ENCODE results near the gene JAM3. TPM values are rescaled to one million over a fixed set of nuclear protein-coding genes. Genes with fewer than 3 reads are reported as not detected.

JAM3 gene
- polyA plus RNA-seq, 1 of the 3 experiments (the other 2 are of a cell fraction), result 56.8 TPM

DNA sequence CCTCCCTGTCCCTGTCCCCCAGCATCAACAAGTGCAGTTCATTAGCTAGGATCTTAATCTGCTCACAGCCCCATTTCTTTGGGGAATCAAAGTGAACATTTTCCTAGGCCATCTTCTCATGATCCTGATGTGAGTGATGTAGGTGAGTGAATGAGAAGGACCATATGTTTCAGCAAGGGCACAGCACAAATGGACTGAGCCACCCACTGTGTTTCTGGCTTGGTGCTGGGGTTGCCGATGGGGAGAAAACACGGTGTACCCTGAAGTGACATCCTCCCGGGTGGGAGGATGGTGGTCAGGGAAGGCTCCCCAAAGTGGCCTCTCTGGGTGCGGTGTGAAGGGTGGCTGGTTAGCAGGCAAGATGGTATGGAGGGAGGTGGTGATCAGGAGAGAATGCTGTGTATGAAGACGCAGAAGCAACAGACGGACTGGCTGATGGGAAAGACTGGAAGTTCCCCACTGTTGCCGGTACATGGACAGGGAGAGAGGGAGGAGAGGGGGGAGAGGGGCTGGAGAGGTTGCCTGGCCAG, 72.2 kb downstream of the JAM3 start:
- Histone ChIP-seq H3K4me1 (ENCODE audit: control insufficient read depth in 1 of 2, insufficient read depth in 2 of 2, low read depth in 1 of 2, low read length in 1 of 2) (no peaks in the 10 kb centered on the region; a peak in 1 of 4 replicates), H3K9ac (no peak overlapping the region), H2AFZ (ENCODE audit: low read depth) (no peak overlapping the region), H3K9me3 (no peaks in the 10 kb centered on the region), H3K4me2 (no peak overlapping the region), H3K27ac (ENCODE audit: low read depth in 2 of 2, low read length in 1 of 2) (no peak overlapping the region), H3K79me2 (ENCODE audit: insufficient read depth) (peaks cover 3% of the 10 kb centered on the region; the same call in 1 of the 2 replicates), H3F3A (replicated peaks; ENCODE audit: insufficient read depth) (peaks cover 5% of the 10 kb centered on the region), H4K20me1 (ENCODE audit: insufficient read depth) (0 out of 2 replicates have a peak, but pooled peaks cover 2% of the 10 kb centered on the region), H3K9me2 (no peaks in the 10 kb centered on the region), H3K4me3 (ENCODE audit: low read depth in 2 of 2, low read length in 1 of 2) (no peak overlapping the region), H3K27me3 (ENCODE audit: insufficient read depth) (no peaks in the 10 kb centered on the region), H3K36me3 (replicated peaks in 1 of 2; ENCODE audit: control insufficient read depth in 1 of 2, insufficient read depth in 2 of 2, low read length in 1 of 2) (peaks cover 16 to 29% of the 10 kb centered on the region in 2 experiments)
- POLR2A ChIA-PET, result no interaction called here
- CTCF ChIA-PET, result interaction anchor here (1.0 to 5.3 kb wide), 15 partner anchors 11 to 215 kb away, joined by 3 to 82 read pairs (median 9); no protein-coding TSS in a partner anchor
- DNase-seq, result no peak
- TF ChIP-seq TCF12 (IDR thresholded peaks at IDR 0.05), result no peak
- WGBS (ENCODE audit: low lambda C conversion rate), result 89% methylated on average over 7 of the region's 7 CpGs

DNA sequence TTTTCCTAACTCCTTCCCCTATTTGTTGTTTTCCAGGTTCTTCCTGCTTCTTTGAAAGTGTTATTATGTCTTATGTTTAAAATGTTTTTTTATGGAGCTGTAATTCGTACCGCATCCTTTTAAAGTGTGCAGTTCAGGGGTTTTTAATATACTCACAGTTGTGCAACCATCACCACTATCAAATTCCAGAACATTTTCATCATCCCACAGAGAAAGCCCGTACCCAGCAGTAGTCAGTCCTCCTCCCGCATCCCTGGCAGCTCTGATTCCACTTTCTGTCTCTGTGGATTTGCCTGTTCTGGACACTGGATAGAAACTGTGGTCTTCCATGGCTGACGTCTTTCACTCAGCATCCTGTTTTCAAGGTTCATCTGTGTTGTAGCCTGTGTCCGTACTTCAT, 73.7 kb downstream of the JAM3 start:
- no peak overlapping the region for H3K27ac ChIP-seq (ENCODE audit: low read depth in 2 of 2, low read length in 1 of 2)

DNA sequence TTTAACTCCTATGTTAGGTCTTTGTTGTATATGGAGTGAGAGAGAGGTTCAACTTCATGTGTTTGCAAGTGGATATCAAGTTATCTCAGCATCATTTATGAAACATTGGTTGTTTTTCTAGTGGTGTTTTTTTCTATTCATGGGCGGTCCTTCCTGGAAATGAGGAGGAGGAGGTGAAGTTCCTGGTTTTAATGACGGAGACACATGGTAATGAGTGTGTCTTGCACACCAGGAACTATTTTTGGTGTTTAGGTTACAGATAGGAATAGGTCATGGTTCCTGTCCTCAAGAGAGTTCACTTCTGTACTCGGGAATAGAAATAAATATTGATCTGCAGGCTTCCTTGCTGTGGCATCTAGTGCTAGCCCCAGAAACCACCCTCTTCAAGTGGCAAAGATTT, 74.9 kb downstream of the JAM3 start:
- H3K9me2 ChIP-seq, result no peaks in the 10 kb centered on the region
- TF ChIP-seq, protein P1, sequence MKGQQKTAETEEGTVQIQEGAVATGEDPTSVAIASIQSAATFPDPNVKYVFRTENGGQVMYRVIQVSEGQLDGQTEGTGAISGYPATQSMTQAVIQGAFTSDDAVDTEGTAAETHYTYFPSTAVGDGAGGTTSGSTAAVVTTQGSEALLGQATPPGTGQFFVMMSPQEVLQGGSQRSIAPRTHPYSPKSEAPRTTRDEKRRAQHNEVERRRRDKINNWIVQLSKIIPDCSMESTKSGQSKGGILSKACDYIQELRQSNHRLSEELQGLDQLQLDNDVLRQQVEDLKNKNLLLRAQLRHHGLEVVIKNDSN (IDR thresholded peaks at IDR 0.05; ENCODE audit: borderline replicate concordance, low read depth), result no peak
- TF ChIP-seq, protein P2, sequence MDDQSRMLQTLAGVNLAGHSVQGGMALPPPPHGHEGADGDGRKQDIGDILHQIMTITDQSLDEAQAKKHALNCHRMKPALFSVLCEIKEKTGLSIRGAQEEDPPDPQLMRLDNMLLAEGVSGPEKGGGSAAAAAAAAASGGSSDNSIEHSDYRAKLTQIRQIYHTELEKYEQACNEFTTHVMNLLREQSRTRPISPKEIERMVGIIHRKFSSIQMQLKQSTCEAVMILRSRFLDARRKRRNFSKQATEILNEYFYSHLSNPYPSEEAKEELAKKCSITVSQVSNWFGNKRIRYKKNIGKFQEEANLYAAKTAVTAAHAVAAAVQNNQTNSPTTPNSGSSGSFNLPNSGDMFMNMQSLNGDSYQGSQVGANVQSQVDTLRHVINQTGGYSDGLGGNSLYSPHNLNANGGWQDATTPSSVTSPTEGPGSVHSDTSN (IDR thresholded peaks at IDR 0.05), result no peak
- TF ChIP-seq FOSL2 (IDR thresholded peaks at IDR 0.05; ENCODE audit: borderline replicate concordance, low read depth) (no peak), RCOR1 (IDR thresholded peaks at IDR 0.05; ENCODE audit: low read length) (no peak), MXI1 (IDR thresholded peaks at IDR 0.05; ENCODE audit: low read depth, low read length) (no peak), NFIC (IDR thresholded peaks at IDR 0.05; ENCODE audit: borderline replicate concordance) (no peak), GATA2 (CRISPR knock-in tag; IDR thresholded peaks at IDR 0.05) (no peak), EZH2phosphoT487 (IDR thresholded peaks at IDR 0.05; ENCODE audit: borderline replicate concordance, low read depth) (no peak), TEAD4 (IDR thresholded peaks at IDR 0.05; ENCODE audit: borderline replicate concordance, insufficient read depth) (no peak), TAF1 (IDR thresholded peaks at IDR 0.05; ENCODE audit: borderline replicate concordance, low read depth, low read length) (no peak), TCF12 (IDR thresholded peaks at IDR 0.05) (no peak), JUND (IDR thresholded peaks at IDR 0.05) (no peak), POLR2AphosphoS5 (IDR thresholded peaks at IDR 0.05; ENCODE audit: low read depth, low read length) (no peak)
- TF ChIP-seq, protein P3, sequence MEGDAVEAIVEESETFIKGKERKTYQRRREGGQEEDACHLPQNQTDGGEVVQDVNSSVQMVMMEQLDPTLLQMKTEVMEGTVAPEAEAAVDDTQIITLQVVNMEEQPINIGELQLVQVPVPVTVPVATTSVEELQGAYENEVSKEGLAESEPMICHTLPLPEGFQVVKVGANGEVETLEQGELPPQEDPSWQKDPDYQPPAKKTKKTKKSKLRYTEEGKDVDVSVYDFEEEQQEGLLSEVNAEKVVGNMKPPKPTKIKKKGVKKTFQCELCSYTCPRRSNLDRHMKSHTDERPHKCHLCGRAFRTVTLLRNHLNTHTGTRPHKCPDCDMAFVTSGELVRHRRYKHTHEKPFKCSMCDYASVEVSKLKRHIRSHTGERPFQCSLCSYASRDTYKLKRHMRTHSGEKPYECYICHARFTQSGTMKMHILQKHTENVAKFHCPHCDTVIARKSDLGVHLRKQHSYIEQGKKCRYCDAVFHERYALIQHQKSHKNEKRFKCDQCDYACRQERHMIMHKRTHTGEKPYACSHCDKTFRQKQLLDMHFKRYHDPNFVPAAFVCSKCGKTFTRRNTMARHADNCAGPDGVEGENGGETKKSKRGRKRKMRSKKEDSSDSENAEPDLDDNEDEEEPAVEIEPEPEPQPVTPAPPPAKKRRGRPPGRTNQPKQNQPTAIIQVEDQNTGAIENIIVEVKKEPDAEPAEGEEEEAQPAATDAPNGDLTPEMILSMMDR (IDR thresholded peaks at IDR 0.05), result no peak
- TF ChIP-seq, protein P4, sequence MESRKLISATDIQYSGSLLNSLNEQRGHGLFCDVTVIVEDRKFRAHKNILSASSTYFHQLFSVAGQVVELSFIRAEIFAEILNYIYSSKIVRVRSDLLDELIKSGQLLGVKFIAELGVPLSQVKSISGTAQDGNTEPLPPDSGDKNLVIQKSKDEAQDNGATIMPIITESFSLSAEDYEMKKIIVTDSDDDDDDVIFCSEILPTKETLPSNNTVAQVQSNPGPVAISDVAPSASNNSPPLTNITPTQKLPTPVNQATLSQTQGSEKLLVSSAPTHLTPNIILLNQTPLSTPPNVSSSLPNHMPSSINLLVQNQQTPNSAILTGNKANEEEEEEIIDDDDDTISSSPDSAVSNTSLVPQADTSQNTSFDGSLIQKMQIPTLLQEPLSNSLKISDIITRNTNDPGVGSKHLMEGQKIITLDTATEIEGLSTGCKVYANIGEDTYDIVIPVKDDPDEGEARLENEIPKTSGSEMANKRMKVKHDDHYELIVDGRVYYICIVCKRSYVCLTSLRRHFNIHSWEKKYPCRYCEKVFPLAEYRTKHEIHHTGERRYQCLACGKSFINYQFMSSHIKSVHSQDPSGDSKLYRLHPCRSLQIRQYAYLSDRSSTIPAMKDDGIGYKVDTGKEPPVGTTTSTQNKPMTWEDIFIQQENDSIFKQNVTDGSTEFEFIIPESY (IDR thresholded peaks at IDR 0.05; ENCODE audit: borderline replicate concordance, low read depth), result no peak

More for the DNA sequence above, 73.7 kb downstream of the JAM3 start:
- Histone ChIP-seq H3K9ac (no peak overlapping the region), H2AFZ (ENCODE audit: low read depth) (no peak overlapping the region), H3K4me1 (ENCODE audit: control insufficient read depth in 1 of 2, insufficient read depth in 2 of 2, low read depth in 1 of 2, low read length in 1 of 2) (no peaks in the 10 kb centered on the region; a peak in 1 of 4 replicates), H3K4me2 (no peak overlapping the region), H3K27me3 (ENCODE audit: insufficient read depth) (no peaks in the 10 kb centered on the region), H3K4me3 (ENCODE audit: low read depth in 2 of 2, low read length in 1 of 2) (no peak overlapping the region), H3K79me2 (ENCODE audit: insufficient read depth) (peaks cover 3% of the 10 kb centered on the region; the same call in 1 of the 2 replicates), H3K9me3 (no peaks in the 10 kb centered on the region), H3K36me3 (replicated peaks in 1 of 2; ENCODE audit: control insufficient read depth in 1 of 2, insufficient read depth in 2 of 2, low read length in 1 of 2) (peaks cover 27 to 30% of the 10 kb centered on the region in 2 experiments), H3F3A (replicated peaks; ENCODE audit: insufficient read depth) (peaks cover 5% of the 10 kb centered on the region), H4K20me1 (ENCODE audit: insufficient read depth) (0 out of 2 replicates have a peak, but pooled peaks cover 2% of the 10 kb centered on the region), H3K9me2 (no peaks in the 10 kb centered on the region)
- ChIA-PET POLR2A (no interaction called here), CTCF (interaction anchor here (4.8 to 5.3 kb wide), 2 partner anchors 92 to 216 kb away, joined by 45 to 82 read pairs; no protein-coding TSS in a partner anchor)
- DNase-seq, result no peak
- 93% methylated on average over 6 of the region's 6 CpGs for WGBS (ENCODE audit: low lambda C conversion rate)
- TF ChIP-seq EP300 (IDR thresholded peaks at IDR 0.05; ENCODE audit: borderline replicate concordance in 1 of 2, low read depth in 1 of 2, low read length in 1 of 2) (no peak), RFX5 (IDR thresholded peaks at IDR 0.05; ENCODE audit: low read length) (no peak)

More for the DNA sequence above, 74.9 kb downstream of the JAM3 start:
- no peak overlapping the region for H2AFZ ChIP-seq (ENCODE audit: low read depth)
- H3K79me2 ChIP-seq (ENCODE audit: insufficient read depth), result peaks cover 3% of the 10 kb centered on the region; the same call in 1 of the 2 replicates
- no peak overlapping the region for H3K4me2 ChIP-seq
- ChIA-PET POLR2A (no interaction called here), CTCF (no interaction called here)
- H3K4me1 ChIP-seq (ENCODE audit: control insufficient read depth in 1 of 2, insufficient read depth in 2 of 2, low read depth in 1 of 2, low read length in 1 of 2), result no peaks in the 10 kb centered on the region; a peak in 1 of 4 replicates
- no peak for DNase-seq
- H4K20me1 ChIP-seq (ENCODE audit: insufficient read depth), result 0 out of 2 replicates have a peak, but pooled peaks cover 2% of the 10 kb centered on the region
- H3K27me3 ChIP-seq (ENCODE audit: insufficient read depth), result no peaks in the 10 kb centered on the region
- H3K36me3 ChIP-seq (replicated peaks in 1 of 2; ENCODE audit: control insufficient read depth in 1 of 2, insufficient read depth in 2 of 2, low read length in 1 of 2), result peaks cover 33 to 34% of the 10 kb centered on the region in 2 experiments
- H3K9ac ChIP-seq, result no peak overlapping the region
- H3K27ac ChIP-seq (ENCODE audit: low read depth in 2 of 2, low read length in 1 of 2), result no peak overlapping the region
- H3F3A ChIP-seq (replicated peaks; ENCODE audit: insufficient read depth), result no peaks in the 10 kb centered on the region
- H3K9me3 ChIP-seq, result no peaks in the 10 kb centered on the region
- WGBS (ENCODE audit: low lambda C conversion rate), result 88% methylated on average over 3 of the region's 3 CpGs
- no peak overlapping the region for H3K4me3 ChIP-seq (ENCODE audit: low read depth in 2 of 2, low read length in 1 of 2)
